ENCODE results near the gene SCML1.

Gene SCML1, protein sequence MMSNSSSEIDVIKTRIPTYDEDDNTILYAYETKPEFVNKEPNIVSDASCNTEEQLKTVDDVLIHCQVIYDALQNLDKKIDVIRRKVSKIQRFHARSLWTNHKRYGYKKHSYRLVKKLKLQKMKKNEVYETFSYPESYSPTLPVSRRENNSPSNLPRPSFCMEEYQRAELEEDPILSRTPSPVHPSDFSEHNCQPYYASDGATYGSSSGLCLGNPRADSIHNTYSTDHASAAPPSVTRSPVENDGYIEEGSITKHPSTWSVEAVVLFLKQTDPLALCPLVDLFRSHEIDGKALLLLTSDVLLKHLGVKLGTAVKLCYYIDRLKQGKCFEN

DNA sequence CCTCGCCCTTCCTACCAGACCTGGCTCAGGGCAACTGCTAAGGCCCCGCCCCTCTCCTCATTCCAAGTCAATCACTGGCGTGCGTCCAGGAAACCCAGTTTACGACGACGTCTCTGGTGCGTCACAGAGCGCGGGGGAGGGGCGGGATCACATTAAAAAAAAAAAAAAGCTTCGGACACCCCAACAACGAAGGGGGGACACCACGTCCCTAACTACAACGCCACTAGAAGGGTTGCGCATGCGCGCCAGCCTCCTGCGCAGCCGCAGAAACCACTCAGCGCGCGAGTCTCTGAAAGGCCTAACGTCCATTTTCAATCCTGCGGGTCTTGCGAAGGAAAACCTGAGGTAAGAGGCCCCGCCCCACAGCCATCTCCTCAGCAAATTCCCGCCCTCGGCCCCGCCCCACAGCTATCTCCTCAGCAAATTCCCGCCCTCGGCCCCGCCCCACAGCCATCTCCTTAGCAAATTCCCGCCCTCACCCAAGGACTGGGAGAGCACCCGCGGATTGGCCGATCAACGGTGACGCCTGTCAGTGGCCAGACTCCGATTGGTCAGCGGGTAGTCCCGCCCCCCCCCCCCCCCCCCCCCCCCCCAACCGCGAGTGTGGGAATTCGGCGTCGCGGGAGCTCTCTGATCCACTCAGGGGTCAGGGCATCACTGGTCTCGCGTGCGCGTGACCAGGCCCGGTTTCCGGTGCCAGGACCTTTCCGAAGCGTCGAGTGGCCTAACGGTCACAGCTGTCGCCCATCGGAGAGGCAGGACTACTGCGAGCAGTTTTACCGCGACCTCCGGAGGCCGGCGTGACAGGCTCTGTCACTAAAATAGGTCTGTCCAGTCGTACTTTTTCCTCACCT, at the start of gene SCML1:
SCML1 (plus strand) TSS at position 638 of the 854 bp plus-strand sequence. CDS start 6,694 bp downstream, outside the sequence.
- ATAC-seq = peak; percentile 89
- TF ChIP-seq, protein P1, sequence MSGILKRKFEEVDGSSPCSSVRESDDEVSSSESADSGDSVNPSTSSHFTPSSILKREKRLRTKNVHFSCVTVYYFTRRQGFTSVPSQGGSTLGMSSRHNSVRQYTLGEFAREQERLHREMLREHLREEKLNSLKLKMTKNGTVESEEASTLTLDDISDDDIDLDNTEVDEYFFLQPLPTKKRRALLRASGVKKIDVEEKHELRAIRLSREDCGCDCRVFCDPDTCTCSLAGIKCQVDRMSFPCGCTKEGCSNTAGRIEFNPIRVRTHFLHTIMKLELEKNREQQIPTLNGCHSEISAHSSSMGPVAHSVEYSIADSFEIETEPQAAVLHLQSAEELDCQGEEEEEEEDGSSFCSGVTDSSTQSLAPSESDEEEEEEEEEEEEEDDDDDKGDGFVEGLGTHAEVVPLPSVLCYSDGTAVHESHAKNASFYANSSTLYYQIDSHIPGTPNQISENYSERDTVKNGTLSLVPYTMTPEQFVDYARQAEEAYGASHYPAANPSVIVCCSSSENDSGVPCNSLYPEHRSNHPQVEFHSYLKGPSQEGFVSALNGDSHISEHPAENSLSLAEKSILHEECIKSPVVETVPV (CRISPR knock-in tag; IDR thresholded peaks at IDR 0.05) = no peak
- TF ChIP-seq ZFP30 (CRISPR knock-in tag; IDR thresholded peaks at IDR 0.05) (no peak), ZFP3 (CRISPR knock-in tag; IDR thresholded peaks at IDR 0.05) (no peak), SNAI2 (CRISPR knock-in tag; IDR thresholded peaks at IDR 0.05) (no peak), OSR1 (CRISPR knock-in tag; IDR thresholded peaks at IDR 0.05) (no peak), CSDC2 (CRISPR knock-in tag; IDR thresholded peaks at IDR 0.05) (no peak), BACH2 (CRISPR knock-in tag; IDR thresholded peaks at IDR 0.05; ENCODE audit: borderline replicate concordance) (no peak), ISL1 (CRISPR knock-in tag; IDR thresholded peaks at IDR 0.05) (no peak), TOX (CRISPR knock-in tag; IDR thresholded peaks at IDR 0.05; ENCODE audit: borderline replicate concordance) (no peak), ARNTL (CRISPR knock-in tag; IDR thresholded peaks at IDR 0.05; ENCODE audit: borderline replicate concordance, low read depth) (no peak), GLIS3 (CRISPR knock-in tag; IDR thresholded peaks at IDR 0.05) (no peak), RARB (CRISPR knock-in tag; IDR thresholded peaks at IDR 0.05) (no peak), PPARA (CRISPR knock-in tag; IDR thresholded peaks at IDR 0.05; ENCODE audit: borderline replicate concordance) (no peak)
- TF ChIP-seq, protein P2, sequence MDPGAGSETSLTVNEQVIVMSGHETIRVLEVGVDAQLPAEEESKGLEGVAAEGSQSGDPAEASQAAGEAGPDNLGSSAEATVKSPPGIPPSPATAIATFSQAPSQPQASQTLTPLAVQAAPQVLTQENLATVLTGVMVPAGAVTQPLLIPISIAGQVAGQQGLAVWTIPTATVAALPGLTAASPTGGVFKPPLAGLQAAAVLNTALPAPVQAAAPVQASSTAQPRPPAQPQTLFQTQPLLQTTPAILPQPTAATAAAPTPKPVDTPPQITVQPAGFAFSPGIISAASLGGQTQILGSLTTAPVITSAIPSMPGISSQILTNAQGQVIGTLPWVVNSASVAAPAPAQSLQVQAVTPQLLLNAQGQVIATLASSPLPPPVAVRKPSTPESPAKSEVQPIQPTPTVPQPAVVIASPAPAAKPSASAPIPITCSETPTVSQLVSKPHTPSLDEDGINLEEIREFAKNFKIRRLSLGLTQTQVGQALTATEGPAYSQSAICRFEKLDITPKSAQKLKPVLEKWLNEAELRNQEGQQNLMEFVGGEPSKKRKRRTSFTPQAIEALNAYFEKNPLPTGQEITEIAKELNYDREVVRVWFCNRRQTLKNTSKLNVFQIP (CRISPR knock-in tag; IDR thresholded peaks at IDR 0.05; ENCODE audit: borderline replicate concordance, low read depth) = no peak
- TF ChIP-seq, protein P3, sequence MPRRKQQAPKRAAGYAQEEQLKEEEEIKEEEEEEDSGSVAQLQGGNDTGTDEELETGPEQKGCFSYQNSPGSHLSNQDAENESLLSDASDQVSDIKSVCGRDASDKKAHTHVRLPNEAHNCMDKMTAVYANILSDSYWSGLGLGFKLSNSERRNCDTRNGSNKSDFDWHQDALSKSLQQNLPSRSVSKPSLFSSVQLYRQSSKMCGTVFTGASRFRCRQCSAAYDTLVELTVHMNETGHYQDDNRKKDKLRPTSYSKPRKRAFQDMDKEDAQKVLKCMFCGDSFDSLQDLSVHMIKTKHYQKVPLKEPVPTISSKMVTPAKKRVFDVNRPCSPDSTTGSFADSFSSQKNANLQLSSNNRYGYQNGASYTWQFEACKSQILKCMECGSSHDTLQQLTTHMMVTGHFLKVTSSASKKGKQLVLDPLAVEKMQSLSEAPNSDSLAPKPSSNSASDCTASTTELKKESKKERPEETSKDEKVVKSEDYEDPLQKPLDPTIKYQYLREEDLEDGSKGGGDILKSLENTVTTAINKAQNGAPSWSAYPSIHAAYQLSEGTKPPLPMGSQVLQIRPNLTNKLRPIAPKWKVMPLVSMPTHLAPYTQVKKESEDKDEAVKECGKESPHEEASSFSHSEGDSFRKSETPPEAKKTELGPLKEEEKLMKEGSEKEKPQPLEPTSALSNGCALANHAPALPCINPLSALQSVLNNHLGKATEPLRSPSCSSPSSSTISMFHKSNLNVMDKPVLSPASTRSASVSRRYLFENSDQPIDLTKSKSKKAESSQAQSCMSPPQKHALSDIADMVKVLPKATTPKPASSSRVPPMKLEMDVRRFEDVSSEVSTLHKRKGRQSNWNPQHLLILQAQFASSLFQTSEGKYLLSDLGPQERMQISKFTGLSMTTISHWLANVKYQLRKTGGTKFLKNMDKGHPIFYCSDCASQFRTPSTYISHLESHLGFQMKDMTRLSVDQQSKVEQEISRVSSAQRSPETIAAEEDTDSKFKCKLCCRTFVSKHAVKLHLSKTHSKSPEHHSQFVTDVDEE (CRISPR knock-in tag; IDR thresholded peaks at IDR 0.05) = no peak
- TF ChIP-seq, protein P4, sequence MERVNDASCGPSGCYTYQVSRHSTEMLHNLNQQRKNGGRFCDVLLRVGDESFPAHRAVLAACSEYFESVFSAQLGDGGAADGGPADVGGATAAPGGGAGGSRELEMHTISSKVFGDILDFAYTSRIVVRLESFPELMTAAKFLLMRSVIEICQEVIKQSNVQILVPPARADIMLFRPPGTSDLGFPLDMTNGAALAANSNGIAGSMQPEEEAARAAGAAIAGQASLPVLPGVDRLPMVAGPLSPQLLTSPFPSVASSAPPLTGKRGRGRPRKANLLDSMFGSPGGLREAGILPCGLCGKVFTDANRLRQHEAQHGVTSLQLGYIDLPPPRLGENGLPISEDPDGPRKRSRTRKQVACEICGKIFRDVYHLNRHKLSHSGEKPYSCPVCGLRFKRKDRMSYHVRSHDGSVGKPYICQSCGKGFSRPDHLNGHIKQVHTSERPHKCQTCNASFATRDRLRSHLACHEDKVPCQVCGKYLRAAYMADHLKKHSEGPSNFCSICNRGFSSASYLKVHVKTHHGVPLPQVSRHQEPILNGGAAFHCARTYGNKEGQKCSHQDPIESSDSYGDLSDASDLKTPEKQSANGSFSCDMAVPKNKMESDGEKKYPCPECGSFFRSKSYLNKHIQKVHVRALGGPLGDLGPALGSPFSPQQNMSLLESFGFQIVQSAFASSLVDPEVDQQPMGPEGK (CRISPR knock-in tag; IDR thresholded peaks at IDR 0.05; ENCODE audit: borderline replicate concordance) = no peak
- TF ChIP-seq, protein P5, sequence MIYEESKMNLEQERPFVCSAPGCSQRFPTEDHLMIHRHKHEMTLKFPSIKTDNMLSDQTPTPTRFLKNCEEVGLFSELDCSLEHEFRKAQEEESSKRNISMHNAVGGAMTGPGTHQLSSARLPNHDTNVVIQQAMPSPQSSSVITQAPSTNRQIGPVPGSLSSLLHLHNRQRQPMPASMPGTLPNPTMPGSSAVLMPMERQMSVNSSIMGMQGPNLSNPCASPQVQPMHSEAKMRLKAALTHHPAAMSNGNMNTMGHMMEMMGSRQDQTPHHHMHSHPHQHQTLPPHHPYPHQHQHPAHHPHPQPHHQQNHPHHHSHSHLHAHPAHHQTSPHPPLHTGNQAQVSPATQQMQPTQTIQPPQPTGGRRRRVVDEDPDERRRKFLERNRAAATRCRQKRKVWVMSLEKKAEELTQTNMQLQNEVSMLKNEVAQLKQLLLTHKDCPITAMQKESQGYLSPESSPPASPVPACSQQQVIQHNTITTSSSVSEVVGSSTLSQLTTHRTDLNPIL (CRISPR knock-in tag; IDR thresholded peaks at IDR 0.05; ENCODE audit: low read depth) = no peak

DNA sequence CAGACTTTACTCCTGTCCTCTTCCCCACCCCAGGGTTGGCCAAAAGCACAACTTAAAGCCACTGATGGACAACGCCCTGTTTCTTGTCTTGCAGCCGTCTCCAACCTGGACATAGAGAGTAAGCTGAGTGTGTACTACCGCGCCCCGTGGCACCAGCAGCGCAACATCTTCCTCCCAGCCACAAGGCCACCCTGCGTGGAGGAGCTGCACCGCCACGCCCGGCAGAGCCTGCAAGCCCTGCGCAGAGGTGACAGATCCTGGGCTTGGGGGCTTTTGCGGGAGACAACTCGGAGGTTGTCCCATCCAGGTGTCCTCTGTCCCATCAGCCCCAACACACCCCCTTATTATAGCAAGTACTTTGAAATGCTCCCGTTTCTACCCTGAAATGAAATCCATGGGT, 49.6 kb upstream of the SCML1 start:
- TF ChIP-seq PPARA (CRISPR knock-in tag; IDR thresholded peaks at IDR 0.05; ENCODE audit: borderline replicate concordance) (no peak), GLIS3 (CRISPR knock-in tag; IDR thresholded peaks at IDR 0.05) (no peak), CSDC2 (CRISPR knock-in tag; IDR thresholded peaks at IDR 0.05) (no peak), ESRRG (CRISPR knock-in tag; IDR thresholded peaks at IDR 0.05) (no peak), ZC3H10 (CRISPR knock-in tag; IDR thresholded peaks at IDR 0.05) (no peak), ZNF8 (CRISPR knock-in tag; IDR thresholded peaks at IDR 0.05) (no peak), TOX (CRISPR knock-in tag; IDR thresholded peaks at IDR 0.05; ENCODE audit: borderline replicate concordance) (no peak), ISL1 (CRISPR knock-in tag; IDR thresholded peaks at IDR 0.05) (no peak), ARNTL (CRISPR knock-in tag; IDR thresholded peaks at IDR 0.05; ENCODE audit: borderline replicate concordance, low read depth) (no peak), ZFP3 (CRISPR knock-in tag; IDR thresholded peaks at IDR 0.05) (no peak)
- ATAC-seq = no peak

Measured in SK-N-SH treated with all-trans-retinoic acid at 6 μM for 48 hours (cell line).